ENCODE measurements around the gene CCDC60.
"Not testable (repeated sequence)": the region's sequence is repeated elsewhere in the genome, so short reads cannot be mapped to it uniquely, and the experiment has no call there.

CCDC60 gene

DNA sequence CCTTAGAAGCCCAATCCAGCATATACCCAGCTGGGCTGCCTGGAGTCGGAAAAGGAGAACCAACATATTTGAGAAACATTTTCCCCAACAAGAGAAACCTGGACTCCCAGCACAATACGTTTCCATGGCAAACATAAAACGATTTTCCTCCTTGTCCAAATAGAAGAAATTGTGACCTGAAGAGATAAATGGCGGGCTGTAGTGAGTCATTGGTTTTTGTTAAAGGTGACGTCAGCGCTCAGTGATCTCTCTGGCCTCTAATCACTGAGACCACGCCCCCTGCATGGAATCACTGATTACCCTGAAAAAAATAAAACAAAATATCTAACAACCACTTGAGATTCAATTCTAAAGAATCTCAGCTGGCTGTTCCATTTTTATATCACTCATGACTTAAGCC, 6.0 kb downstream of the CCDC60 start:
- no peak for DNase-seq

DNA sequence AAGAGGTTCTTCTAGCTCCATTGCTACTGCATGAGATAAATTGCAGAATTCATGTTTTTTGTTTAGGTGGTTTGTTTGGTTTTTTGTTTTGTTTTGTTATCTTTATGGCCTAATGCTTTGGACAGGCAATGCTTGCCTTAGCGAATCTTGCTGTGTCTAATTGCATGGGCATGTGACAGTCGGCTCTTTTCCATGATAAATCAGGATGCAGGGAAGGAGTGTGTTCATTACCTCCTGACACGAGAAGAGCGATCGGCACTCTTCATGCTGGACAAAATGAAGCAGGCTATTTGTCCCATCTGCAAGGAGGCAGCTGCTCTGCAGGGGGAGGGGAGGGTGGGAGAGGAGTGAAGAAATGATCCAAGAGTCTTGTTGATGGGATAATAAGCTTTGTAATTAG, 6.5 kb downstream of the CCDC60 start:
- no peak for DNase-seq

DNA sequence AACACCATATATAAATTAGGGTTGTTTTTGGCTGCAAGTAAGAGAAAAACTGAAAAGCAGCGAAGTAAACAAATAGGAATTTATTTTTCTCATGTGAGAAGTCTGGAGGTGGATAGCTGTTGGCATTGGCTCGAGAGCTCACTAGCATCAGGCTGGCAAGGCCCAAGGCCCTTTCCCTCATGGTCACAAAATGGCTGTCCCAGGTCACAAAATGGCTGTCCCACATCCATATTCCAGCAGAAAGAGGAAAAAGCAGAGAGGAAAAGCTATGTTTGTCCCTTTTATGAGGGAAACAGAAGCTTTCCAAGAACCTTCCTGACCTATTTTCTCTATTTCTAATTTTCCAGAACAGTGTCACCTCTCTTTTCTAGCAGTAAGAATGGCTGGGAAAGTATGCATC, 7.5 kb downstream of the CCDC60 start:
- DNase-seq: no peak

DNA sequence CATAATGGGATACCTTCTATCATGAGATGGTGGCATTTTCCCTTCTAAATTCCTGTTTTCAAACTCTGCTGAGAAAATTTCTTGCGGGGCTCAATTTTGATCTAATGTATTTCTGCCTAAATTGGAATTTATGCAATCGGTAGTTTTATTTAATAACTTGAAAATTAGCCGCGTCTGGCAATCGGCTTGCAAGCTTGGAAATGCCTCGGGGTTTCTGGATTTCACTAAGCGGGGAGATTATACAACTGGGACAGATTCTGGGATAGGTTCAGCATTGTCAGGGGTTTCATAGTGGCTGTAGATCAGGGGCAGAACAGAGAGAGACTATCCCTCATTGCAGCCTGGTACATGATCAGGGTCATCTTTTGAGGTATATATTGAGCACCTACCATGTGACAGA, 8.6 kb downstream of the CCDC60 start:
- no peak for DNase-seq

DNA sequence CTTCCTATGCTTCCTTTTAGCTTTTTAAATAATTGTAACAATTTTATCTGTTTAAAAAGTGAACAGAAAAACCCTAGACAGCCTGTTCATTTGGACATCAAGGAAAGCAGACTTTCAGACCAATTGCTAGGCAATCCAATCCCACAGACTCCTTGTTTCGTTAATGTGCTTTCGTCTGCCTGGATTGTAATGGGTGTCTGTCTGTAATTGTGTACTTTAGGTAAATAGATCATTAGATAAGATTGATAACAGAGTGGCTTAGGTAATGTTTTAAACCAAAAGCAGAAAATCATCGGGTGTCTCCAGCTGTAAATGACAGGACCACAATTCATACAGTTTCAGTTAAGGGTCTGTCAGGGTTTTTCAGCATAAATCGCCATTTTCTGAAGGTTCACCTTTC, 19.6 kb downstream of the CCDC60 start:
- DNase-seq: no peak

DNA sequence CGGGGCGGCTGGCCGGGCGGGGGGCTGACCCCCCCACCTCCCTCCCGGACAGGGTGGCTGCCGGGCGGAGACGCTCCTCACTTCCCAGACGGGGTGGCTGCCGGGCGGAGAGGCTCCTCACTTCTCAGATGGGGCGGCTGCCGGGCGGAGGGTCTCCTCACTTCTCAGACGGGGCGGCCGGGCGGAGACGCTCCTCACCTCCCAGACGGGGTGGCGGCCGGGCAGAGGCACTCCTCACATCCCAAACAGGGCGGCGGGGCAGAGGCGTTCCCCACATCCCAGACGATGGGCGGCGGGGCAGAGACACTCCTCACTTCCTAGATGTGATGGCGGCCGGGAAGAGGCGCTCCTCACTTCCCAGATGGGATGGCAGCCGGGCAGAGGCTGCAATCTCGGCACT, 25.8 kb downstream of the CCDC60 start:
- DNase-seq: not testable (repeated sequence)

DNA sequence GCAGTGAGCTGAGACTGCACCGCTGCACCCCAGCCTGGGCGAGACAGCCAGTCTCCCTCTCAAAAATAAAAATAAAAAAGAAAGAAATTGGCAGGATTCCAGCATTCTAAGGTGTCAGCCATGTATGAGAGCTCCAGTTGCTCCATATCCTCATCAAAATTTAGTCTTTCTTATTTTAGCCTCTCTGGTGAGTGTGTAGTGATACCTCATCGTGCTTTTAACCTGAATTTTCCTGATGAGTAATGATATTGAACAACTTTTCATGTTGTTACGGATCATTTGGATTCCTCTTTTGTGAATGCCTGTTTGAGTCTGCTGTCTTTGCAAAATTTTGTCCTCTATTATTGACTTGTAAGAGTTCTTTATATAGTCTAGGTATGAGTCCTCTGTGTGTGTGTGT, 28.5 kb downstream of the CCDC60 start:
- DNase-seq: no peak

DNA sequence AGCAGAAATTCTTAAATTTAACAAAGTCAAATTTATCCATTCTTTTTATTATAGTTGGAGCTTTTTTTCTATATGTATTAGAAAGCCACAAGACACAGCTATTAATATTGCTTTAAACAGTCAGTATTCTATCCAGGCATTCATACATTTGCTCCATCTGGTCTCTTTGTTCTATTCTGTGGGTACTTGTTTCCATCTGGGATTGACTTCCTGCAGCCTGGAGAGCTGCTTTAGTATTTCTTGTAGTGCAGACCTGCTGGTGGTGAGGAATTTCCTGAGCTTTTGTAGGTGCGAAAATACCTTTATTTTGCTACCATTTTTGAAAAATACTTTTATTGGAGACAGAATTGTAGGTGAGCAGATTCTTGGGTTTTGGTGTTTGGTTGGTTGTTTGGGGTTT, 29.0 kb downstream of the CCDC60 start:
- no peak for DNase-seq

DNA sequence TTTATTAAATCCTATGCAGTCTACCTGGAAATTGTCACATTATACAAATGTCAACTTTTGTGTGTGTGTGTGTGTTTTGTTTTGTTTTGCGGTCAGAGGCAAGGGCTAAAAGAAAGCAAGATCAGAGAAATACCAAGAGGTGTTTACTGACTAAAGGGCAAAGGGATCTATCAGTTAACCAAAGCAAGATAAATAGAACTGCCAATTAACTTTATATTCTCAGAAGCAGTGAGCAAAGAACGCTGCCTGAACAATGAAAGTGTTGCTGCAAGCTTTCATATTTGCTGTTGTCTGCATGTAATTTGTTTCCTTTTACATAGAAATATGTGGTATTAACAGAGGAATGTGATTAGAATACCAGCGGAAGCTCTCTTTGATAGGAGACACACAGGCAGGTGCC, 30.9 kb downstream of the CCDC60 start:
- no peak for DNase-seq

DNA sequence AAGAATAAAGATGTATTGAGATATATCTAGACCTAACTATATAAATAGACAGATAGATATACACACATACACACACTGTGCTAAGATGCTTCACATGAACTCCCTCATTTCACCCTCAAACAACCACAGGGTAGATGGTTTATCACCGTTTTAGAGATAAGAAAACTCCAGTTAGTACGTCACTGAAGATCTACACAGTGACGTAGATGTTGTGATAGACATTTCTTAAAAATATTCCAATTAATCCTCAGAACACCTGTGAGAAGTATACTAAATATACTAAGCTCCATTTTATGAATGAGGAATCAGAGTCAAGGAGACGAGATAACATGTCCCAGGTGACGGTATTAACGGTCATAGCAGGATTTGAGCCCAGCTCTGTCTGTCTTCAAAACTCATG, 31.5 kb downstream of the CCDC60 start:
- DNase-seq: no peak

DNA sequence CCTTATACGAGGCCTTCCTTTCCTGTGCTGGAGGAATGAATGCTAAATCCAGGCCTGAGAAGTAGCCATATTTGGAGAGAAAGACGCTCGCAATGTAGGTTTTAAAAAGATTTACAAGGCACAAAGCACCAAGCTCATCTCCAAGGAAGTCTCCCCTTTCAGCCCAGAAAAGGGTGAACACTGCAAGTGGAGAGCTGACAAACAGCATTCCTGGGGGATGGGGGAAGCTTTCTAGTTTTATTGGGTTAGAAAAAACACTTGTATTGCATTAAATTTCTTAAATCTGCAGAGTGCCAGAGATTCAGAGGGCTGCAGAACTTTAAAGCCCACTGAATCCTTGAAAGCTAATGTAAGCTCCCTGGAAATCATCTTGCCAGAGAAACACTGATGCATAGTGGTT, 34.6 kb downstream of the CCDC60 start:
- DNase-seq: no peak

DNA sequence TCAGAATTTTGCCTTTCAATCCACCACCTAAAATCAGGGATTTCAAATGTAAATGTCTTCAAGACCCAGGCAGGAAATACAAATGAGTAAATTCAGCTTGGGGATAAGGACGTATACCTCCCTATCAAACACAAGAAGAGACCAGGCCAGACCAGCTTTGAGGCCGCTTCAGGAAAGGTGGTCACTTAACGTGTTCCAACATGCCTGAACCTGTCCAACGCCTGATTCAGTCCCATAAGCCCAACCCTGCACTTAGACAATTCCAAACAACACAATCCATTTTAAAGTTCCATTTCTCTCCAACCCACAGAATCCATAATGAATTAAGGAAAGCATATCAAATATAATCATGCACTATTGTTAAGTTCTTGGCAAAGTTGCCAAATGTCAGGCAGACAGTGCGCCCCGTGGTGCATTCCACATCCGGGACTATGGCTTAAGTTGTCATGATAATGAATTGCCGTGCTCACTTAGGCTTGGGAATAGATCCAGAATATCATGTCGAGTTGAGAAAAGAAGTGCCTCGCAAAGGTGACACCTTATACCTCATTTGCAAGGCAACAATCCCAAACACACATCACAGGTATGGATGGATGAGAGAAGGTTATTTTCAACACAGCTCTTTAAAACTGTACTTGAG, 35.5 kb downstream of the CCDC60 start:
- no peak for DNase-seq

DNA sequence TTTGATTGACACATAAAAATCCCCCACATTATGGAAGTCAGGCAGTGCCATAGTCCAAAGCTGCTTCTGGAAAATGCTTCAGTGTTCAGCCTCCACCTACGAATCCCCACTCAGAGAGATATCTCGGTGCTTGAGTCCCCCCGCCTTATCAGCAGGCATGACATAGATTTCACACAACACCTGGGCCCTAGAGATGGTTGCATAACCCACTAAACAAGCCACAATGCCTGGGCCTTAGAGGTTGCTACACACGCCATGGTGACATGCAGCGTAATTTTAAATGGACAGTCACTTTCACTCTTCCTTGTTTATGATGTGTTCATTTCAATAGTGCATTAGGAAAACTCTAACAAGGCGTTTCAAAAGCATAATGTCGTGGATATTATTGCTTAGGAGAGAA, 38.0 kb downstream of the CCDC60 start:
- DNase-seq: no peak

DNA sequence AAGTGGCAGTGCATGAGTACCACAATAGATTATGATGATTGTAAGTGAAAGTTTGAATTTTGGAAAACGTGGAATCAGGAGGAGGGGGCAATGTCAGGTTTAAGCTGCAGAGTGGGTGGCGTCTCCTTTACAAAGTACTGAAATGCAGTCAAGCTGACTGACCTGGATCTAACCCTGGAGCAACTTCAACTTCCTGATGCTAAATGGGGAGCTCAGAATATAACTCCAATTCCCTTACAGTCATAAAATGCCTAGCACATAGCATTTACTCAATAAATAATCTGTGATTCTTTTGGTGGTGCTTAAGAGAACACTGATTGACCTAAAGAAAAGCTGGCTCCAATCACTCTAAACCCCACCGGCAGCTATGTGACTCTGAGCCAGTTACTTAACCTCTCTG, 38.5 kb downstream of the CCDC60 start:
- DNase-seq: no peak

DNA sequence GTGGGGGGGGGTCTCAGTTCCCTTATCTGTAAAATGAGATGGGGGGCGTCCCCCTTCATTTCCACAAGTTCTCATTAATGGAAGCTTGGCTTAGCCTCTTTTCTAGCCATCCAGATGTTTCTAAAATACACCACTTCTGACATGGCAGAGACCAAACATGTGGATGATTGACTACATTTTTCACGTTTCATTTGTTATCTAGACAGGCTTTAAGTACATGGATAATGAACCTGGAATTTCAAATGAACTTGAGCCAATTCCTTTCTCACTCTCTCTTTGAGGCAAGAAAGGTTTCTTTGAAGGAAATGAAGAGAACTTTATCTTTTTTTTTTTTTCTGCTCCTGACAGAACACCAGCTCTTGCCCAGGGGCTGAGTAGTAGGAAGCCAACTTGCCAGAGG, 39.1 kb downstream of the CCDC60 start:
- DNase-seq: no peak

DNA sequence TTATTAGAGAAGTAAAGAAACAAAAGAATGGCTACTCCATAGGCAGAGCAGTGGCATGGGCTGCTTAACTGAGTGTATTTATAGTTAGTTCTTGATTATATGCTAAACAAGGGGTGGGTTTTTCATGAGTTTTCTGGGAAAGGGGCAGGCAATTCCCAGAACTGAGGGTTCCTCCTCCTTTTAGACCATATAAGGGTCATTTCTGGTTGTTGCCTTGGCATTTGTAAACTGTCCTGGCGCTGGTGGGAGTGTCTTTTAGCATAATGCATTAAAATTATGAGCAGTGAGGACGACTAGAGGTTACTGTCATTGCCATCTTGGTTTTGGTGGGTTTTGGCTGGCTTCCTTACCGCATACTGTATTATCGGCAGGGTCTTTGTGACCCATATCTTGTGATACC, 40.1 kb downstream of the CCDC60 start:
- no peak for DNase-seq

DNA sequence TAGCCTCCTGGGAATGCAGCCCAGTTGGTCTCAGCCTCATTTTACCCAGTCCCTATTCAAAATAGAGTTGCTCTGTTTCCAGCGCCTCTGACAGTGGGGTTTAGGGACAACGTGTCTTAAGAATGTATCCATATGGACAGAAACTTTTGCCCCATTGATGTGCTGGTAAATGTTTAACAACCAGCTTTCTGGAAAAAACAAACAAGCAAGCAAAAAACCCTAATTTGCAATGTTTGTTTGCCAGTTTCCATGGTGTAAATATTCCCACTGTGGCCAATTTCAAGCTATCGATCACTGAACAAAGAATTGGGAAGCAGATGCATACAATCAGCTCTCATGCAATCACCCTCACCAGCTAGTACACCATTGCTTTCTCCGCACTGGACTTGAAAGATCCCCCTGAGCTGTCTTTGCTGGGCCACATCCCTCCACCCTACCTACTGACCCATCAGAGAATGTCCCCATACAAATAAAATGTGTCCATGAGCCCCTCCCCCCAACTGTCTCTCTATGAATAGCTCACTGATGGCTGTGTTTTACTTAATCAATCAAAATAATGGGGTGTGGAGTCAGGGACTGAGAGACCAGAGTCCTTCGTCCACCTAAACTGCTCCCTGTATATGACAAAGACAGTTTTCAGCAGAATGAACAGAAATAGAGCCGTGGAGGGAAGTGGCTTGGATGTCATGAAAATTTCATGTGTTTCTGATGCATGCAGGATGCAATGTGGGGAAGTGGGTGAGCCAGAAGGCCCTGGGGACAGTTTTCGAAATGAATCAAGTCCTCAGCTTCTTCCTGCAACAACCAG, 40.8 kb downstream of the CCDC60 start:
- DNase-seq: no peak

DNA sequence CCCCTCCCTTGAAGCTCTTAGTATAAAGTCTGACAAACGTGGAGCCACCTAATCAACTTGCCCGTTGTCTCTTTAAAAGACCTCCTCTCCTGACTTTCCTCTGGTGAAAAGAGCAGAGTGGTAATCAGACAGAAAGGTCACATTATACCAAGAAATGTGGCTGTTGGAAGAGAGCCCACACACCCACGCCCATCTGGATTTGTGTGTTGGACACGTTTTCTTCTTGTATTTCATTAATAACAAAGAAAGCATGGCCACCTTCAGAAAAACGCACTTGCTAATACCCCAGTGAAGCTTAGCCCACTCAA, 41.3 kb downstream of the CCDC60 start:
- peak; percentile 18 for DNase-seq

DNA sequence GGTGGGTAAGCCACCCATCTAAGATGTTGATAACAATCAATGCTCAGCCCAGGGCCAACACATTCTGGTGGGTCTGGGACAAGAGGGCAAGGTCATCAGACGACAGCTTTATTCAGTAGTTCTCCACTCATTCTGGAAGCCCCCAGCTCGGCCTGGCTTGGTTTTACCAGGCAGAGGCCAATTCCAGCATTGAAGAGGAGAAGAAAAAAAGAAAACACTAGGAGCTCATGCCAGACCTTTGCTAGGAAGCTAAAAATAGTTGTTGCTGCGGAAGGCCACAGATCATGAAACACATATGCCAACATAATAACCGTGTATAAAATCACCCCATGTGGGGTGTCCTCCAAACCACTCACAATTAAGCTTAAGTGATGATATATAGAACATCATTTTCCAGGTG, 44.4 kb downstream of the CCDC60 start:
- no peak for DNase-seq

DNA sequence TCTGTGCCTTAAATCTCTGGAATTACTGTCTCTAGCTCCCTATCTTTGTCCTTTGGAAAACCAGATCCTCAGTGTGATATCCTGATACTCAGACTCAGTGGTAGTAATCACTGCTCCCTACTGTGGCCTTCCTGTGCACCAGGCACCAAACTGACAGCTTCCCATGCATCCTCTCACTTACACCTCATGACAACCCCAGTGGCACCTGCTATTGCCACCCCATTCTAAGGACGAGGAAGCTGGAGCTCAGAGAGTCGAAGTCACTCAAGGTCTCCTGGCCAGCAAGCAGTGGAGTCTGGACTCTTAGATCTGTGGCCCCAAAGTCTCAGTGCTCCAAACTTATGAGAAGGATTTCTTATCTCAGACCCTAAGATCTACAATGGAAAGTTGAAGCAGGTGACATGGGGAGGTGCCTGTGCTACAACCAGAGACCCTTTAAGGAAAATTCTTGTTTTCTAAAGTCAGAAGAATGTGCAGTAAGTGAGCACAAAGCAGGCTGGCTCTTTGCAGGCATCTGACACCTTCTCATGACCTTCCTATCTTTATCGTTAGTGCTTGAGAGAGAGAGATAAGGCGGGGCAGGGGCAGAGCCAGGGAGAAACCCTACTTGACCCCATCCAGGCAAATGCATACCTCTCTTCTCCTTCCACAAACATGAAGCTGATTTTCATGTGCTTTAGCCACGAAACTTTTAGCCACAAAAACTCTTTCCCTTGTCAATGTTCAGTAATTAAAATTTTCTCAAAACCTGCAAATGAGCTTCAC, 47.1 kb downstream of the CCDC60 start:
- DNase-seq: no peak

DNA sequence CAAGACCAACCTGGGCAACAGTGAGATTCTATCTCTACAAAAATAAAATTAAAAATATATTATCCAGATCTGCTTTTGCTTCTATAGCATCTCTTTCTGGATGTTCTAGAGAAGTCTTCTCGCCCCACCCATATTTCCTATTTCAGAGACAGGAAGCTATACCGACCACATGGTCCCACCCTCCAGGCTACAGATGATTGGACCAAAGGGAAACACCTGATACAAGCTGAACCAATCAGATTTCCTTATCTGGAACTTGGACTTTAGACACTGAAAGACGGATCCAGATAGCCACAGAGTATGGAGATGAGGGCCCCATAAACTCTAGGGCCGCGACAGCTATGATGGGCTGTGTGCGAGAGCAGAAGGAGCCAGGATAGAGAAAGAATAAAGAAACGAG, 48.7 kb downstream of the CCDC60 start:
- no peak for DNase-seq

DNA sequence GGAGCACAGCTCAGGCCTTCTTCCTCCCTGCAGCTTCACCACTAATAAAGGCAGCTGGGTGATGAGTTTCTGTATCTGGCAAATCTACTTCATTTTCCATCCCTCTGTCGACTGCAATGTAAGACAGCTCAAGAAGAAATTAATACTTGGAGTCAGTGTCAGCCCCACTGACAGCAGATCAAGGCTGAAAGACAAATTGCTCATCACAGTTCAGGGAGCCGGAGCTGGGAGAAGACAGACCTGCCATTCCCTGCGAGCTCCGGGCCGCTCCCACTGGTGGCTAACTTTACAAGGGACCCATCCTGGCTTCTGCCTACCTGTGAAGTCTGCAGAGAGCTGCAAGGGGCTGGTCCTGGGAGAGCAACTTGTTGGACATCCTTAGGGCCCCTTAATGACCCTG, 49.8 kb downstream of the CCDC60 start:
- DNase-seq: no peak

DNA sequence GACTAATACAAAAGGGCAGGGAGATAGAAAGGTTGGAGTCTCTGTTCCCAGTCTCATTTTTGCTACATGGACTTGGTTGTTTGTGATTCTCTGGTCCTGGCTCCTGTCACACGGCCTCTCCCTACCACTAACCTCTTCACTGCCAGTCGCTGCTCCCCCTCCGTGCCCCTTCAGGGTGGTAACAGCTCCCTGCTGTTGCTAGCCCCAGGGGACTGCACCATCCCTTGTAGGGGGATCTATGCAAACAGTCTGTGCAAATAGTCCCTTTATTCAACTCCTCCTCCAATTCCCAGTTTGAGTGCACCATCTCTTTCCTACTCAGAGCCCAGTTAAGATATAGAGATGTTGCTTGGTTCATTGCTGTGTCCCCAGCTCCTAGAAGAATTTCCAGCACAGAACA, 51.1 kb downstream of the CCDC60 start:
- no peak for DNase-seq

DNA sequence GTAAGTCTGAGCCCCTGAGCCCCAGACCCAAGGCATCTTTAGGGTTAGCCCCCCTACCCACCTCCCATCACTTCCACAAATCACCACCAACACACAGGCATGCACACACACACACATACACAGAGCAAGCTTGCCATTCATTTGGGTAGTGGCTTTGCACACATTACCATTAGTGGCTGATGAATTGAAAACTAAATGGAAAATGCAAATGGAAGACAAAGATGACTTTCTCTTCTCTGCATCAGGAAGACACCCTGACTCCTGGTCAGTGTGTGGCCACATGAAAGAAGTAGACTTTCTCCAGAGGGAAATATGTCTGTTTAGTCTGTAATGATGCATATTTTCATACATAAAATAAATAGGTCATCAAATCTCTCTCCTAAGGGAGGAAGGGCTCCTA, 55.2 kb downstream of the CCDC60 start:
- no peak for DNase-seq

All from right hindlimb (tissue), 1 donor.